Midbrain (tissue), 1 donor: ENCODE results near the gene DIP2C.
"Not testable (repeated sequence)": the region's sequence is repeated elsewhere in the genome, so short reads cannot be mapped to it uniquely, and the experiment has no call there.

Experiments
- DNase-seq: peaks from one replicate; lab custom pipeline; 2025; lab: John Stamatoyannopoulos, UW

The DIP2C gene

DNA sequence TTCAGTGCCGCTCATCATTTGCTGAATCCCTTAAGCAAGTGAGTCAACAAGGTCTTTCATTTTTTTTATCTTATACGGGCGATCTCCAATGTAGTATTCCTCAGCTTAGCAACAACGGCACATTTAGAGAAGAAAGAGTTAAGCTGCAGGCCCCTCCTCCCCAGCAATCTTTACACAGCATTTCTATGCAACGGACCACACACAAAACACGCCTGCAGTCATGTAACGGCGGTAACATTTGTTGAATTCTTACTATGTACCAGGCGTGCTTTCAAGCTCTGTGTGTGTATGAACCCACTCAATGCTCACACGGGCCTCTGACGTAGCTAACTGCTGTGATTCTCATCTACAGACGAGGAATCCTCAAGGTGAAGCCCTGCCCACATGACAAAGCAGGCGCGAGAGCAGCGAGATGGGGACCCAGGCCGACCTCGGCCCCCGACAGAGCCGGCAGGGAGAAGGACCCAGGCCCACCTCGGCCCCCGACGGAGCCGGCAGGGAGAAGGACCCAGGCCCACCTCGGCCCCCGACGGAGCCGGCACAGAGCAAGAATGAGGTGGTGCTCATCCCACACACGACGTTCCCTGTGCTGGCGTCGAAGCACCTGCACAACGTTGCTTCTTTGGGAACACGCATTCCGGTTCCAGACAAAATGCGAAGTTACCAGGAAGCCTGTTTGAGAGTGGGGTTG lies 313.5 kb downstream of the DIP2C start:
- DNase-seq, result no peak

DNA sequence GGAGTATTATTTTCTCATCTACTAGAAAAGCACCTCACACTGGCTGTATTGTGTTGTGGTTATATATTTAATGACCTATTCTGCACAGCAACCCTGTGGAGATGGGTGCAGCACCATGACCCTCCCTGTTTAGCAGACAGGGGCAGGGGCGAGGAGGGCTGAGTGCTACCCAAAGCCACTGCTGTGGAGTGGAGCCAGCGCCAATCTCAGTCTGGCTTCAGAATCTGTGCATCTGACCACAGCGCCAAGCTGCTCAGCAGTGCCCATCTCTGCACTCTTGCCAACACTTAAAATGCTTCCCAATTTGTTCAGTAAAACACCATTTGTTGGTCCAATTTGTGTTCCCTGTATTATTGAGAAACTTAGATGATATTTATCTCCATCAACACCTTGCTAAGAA lies 315.1 kb downstream of the DIP2C start:
- no peak for DNase-seq

- no peak for DNase-seq
These were observed 315.8 kb downstream of the DIP2C start for GRCh38 chr10:373526-374309.

- DNase-seq, result no peak
These were observed 316.5 kb downstream of the DIP2C start for GRCh38 chr10:373015-373414.

DNA sequence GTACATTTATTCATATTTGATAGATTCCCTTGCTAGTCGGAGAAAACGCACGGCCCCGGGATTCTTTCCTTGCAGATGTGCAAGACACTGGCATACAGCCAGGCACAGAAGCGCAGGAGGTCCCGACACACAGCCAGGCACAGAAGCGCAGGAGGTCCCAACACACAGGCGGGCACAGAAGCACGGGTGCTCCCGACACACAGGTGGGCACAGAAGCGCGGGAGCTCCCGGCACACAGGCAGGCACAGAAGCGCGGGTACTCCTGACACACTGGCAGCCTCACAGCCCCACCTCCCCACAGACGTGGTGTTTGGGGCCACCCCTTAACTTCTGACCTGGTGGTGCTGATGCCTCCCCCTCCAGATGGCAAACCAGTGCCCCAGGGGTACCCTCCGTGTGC lies 316.9 kb downstream of the DIP2C start:
- no peak for DNase-seq

- no peak for DNase-seq
These were observed 318.0 kb downstream of the DIP2C start for GRCh38 chr10:371515-371914.

DNA sequence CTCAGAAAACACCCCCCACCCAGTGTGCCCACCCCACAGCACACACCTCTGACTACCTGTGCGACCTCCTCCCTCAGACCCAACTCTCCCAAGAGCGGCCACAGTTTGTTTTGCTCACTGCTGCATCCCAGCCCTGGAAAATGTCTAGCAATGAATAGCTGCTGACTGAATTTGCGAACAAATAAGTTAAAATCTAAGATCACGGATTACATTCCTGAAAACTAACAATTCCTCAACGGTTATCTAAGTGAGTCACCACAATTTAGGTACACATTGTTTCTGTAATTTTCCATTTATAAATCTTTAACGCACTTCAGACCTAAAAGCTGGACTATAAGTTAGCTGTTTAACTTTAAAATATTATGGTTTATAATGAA lies 319.0 kb downstream of the DIP2C start:
- DNase-seq, result no peak

DNA sequence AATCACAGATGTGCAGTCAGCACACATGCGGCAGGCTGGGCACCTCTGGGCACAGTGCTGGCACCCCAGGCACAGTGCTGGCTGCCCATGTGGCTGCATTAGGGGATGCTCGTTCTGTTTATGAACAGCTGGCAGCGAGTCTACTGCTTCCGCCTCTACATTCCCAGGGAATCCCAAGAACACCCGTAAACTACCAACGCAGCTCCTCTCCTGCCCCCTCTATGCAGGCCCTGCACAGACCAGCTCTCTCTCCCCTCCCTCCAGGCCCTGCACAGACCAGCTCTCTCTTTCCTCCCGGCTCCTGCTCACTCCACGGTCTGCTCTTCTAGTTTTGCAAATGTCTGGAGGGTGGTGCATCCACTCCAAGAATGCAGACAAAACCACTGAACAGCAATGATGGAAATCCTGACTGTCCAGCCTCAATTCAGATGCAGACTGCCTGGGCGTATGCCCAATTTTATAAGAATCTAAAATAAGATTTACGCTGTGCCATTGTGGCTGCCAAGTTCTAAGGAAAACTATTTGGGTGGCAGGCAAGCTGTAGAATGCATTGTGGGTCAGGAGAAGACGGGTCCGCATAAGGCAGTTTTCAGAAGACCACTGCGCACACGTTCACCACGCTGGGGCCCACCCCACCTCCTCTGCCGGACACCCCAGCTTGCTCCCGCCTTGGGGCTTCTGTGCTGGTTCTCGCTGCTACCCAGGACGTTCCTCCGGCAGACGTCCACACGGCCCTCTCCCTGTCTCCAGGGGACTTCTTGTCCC lies 319.6 kb downstream of the DIP2C start:
- DNase-seq, result no peak

DNA sequence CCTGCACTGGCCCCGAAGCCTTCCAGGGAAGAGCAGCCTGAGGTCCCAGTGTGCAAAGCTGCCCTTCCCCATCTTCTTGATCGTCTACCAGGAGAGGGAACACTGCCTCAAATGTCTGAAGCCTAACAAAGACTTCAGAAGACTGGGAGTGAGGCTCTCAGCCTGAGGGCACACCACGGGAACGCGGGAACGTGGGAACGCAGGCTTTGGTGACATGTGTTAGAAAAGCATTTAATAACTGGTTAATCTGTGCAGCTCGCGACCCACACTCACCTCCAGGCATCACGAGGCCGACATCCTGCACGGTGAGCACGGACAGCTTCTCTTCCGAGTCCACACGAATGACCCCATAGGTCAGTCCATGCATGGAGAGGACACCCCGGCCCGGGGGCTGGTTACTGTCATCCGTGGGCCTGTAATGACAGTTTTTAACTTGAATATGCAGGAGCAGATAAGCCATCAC lies 320.2 kb downstream of the DIP2C start:
- no peak for DNase-seq

DNA sequence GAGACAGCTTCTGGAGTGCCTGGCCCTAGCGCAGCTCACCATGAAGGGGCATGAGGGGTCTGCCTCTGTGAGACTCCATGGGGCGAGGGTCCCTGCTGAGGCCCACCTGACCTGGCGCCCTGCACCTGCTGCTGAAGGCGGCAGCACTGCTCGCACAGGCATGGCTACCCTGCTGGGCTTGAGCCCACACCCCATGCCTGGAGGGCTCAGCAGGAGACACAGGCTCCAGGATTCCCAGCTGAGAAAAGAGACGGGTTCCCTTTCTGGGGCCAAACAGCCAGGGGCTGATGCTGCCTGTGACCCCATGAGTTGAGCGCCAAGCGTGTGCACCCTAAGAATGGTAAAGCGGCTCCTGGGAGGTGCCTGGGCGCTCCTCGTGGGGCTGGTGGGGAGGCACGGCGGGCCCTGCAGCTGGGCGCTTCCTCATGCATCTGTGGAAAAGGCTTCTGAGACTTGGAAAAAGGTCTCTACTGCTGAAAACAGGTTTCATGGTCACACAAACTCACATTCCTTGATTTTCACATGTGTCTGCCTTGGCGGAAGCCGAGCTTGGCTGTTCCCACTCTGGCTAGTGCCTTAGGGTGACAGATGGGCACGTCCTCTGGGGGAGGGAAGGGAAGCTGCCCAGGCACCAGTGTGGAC lies 320.8 kb downstream of the DIP2C start:
- no peak for DNase-seq

DNA sequence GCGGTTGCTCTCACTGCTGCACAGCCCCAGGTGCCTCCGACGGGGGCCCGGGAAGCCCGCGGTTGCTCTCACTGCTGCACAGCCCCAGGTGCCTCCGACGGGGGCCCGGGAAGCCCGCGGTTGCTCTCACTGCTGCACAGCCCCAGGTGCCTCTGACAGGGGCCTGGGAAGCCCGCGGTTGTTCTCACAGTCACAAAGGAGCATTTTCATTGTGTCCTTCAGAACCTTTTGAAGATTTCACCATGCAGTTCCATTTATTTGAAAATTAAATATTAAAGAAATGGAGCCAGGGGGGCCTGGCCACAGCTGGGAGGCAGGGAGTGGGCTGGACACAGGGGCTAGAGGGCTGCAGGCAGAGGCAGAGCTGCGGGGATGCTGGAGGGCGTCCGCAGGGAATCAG lies 321.4 kb downstream of the DIP2C start:
- DNase-seq, result not testable (repeated sequence)

DNA sequence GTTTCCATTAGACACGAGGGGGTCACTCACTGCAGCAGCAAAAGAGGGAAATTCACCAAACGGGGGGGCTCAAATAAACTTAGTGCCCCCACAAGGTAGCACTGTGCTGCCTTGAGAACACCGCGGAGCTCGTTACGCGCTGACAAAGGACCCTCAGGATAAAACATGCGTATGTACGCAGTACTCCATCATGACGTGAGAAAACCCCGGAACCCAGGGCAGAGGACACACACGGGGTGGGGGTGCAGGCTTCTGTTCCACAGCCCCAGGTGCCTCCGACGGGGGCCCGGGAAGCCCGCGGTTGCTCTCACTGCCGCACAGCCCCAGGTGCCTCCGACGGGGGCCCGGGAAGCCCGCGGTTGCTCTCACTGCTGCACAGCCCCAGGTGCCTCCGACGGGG lies 321.8 kb downstream of the DIP2C start:
- DNase-seq, result no peak

DNA sequence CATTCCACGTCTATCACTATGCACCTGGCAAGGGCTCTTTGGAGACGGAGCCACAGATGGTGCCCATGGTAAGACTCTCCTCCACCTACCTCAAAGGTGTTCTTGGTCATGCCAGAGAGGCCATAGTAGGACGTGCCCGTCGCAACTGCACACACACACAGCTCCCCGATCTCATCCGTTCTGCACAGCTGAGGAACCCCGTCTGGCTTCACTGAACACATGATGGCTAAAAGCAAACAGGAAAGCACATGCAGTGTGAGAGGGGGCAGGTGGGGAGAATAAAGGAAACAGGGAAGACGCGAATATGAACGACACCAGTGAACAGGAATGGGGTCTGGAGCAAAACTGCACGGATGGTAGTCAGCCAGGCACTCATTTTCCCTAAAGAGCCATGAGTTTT lies 323.3 kb downstream of the DIP2C start:
- DNase-seq, result no peak

GRCh38 chr10:364267-364775 lies 325.1 kb downstream of the DIP2C start:
- no peak for DNase-seq

GRCh38 chr10:363152-363551 lies 326.3 kb downstream of the DIP2C start:
- no peak for DNase-seq

- no peak for DNase-seq
These were observed 328.0 kb downstream of the DIP2C start for GRCh38 chr10:361203-362081.

DNA sequence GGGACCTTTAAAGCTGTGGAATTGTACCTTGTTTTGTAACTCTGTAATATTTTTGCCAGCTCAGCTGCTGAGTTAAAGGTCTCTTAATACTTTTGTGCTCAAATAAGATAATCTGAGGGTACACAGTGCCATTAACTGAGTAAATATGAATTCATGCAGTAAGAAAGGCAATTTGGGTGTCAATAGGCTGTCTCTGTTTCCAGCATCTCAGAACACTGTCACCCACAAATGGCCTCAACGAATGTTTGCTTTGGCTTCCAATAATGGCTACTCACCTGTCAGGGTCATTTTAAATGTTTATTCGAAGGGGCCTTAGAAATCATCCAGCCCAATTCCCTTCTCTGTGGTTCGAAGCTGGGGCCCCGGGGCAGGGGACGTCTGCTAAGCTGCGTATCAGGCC lies 328.8 kb downstream of the DIP2C start:
- no peak for DNase-seq

- peak; percentile 28 for DNase-seq
These were observed 329.7 kb downstream of the DIP2C start for GRCh38 chr10:359762-360161.

DNA sequence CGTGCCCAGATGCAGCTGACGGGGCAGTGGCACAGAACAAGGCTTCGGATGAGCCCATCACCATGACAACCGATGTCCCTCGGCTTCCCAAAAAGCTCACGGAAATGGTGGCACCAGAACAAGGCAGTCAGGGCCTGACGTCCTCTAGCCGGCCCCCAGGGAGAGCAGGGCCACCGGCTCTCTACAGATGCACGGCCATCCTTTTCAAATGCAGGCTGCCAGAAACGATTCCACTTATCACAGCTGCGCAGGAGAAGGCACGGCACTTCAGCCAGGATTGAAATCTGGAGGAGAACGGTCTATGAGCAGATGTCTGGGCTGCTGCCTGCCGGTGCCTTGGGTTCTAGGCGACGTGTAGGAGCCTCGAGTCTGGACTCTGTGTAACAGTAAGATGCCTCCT lies 330.4 kb downstream of the DIP2C start:
- no peak for DNase-seq

DNA sequence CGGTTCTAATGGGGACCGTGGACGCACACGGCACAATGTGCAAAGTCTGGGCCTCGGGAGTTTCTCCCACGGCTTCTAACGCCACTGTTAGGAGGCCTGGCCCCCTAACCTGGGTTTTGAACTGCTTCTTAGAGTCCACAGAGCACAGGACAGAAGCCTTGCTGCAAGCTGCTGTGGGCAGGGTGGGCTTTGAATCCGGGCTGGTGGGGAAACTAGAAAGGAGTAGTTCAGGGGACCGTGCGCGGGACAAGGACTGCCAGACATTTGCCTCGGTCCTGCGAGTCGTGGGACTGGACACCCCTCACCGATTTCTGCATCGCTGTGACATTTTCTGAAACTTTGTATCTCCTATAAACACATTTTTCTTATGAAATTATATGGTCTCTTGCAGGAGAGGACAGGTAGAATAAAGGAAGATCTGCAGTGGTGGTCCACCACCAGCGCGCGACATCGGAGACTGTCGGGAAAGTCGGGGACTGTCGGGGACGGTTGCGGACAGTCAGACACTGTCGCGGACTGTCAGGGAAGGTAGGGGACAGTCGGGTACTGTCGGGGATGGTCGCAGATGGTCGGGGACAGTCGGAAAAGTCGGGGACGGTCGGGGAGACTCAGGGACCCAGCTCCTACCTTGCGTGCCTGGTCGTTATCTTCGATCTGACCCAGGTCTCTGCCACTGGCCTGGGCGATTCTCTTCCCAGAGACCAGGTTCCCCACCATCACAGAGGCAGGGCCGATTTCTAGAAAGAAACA lies 332.1 kb downstream of the DIP2C start:
- DNase-seq, result no peak
